HepG2 (cell line): Measurements from ENCODE around the gene FAHD1. TPM values are rescaled to one million over a fixed set of nuclear protein-coding genes. Genes with fewer than 3 reads are reported as not detected.

ENCODE experiments used
- CENPT ChIP-seq: sonication (generic); formaldehyde crosslinking; IDR thresholded peaks from 2 replicates; pipeline ENCODE4 v1.8.0; 2022; ENCODE audit warnings: low read depth, mild to moderate bottlenecking, moderate library complexity, missing genetic modification reagents
- DR1 ChIP-seq: sonication (generic); formaldehyde crosslinking; IDR thresholded peaks from 2 replicates; pipeline ENCODE4 v1.8.0; 2021; ENCODE audit warnings: mild to moderate bottlenecking, missing genetic modification reagents, inconsistent platforms
- ELK4 ChIP-seq: sonication (generic); formaldehyde crosslinking; IDR thresholded peaks from 2 replicates; pipeline ENCODE4 v1.9.0; 2021; ENCODE audit warnings: missing genetic modification reagents, borderline replicate concordance
- HIC2 ChIP-seq: sonication (generic); formaldehyde crosslinking; IDR thresholded peaks from 2 replicates; pipeline ENCODE4 v1.9.0; 2022; ENCODE audit warnings: low read depth, missing genetic modification reagents
- HMG20B ChIP-seq: conservative IDR thresholded peaks from 2 replicates; pipeline ENCODE4 v1.6.1; 2016; ENCODE audit warnings: missing genetic modification reagents, missing compliant biosample characterization
- IRF2 ChIP-seq: IDR thresholded peaks from 2 replicates; pipeline ENCODE4 v1.6.1; 2018; ENCODE audit warnings: missing genetic modification reagents, missing compliant biosample characterization
- MEF2D ChIP-seq: sonication (generic); formaldehyde crosslinking; IDR thresholded peaks from 2 replicates; pipeline ENCODE4 v1.5.1; 2020; ENCODE audit warnings: mild to moderate bottlenecking, missing genetic modification reagents
- MEIS1 ChIP-seq: sonication (generic); formaldehyde crosslinking; IDR thresholded peaks from 2 replicates; pipeline ENCODE4 v1.9.0; 2021; ENCODE audit warnings: mild to moderate bottlenecking, missing genetic modification reagents, moderate library complexity, borderline replicate concordance
- NR1H2 ChIP-seq: sonication (generic); formaldehyde crosslinking; IDR thresholded peaks from 2 replicates; pipeline ENCODE4 v1.8.1; 2022; ENCODE audit warnings: low read depth, missing genetic modification reagents, borderline replicate concordance
- NR2F2 ChIP-seq: IDR thresholded peaks from 2 replicates; pipeline ENCODE4 v1.6.1; 2012; ENCODE audit warnings: low read depth, inconsistent platforms, borderline replicate concordance
- SMARCE1 ChIP-seq: fragments of 450-650 bp; IDR thresholded peaks from 2 replicates; pipeline ENCODE4 v1.6.1; 2017; ENCODE audit warnings: borderline replicate concordance
- SNAI1 ChIP-seq: sonication (generic); formaldehyde crosslinking; IDR thresholded peaks from 2 replicates; pipeline ENCODE4 v1.5.0; 2020; ENCODE audit warnings: mild to moderate bottlenecking, missing genetic modification reagents, borderline replicate concordance
- SP140L ChIP-seq: sonication (generic); formaldehyde crosslinking; IDR thresholded peaks from 2 replicates; pipeline ENCODE4 v1.4.0; 2020; ENCODE audit warnings: missing genetic modification reagents, borderline replicate concordance
- ZBTB42 ChIP-seq: sonication (generic); formaldehyde crosslinking; IDR thresholded peaks from 2 replicates; pipeline ENCODE4 v1.5.0; 2020; ENCODE audit warnings: mild to moderate bottlenecking, missing genetic modification reagents
- ZFX ChIP-seq: sonication (generic); formaldehyde crosslinking; IDR thresholded peaks from 2 replicates; pipeline ENCODE4 v1.4.0; 2020; ENCODE audit warnings: mild to moderate bottlenecking, low read depth, missing genetic modification reagents, moderate library complexity
- ZNF10 ChIP-seq: sonication (generic); formaldehyde crosslinking; IDR thresholded peaks from 2 replicates; pipeline ENCODE4 v1.4.0; 2020; ENCODE audit warnings: mild to moderate bottlenecking, low read depth, missing genetic modification reagents, borderline replicate concordance
- ZNF124 ChIP-seq: sonication (generic); formaldehyde crosslinking; IDR thresholded peaks from 2 replicates; pipeline ENCODE4 v1.4.0; 2020; ENCODE audit warnings: missing genetic modification reagents
- ZNF253 ChIP-seq: sonication (generic); formaldehyde crosslinking; IDR thresholded peaks from 2 replicates; pipeline ENCODE4 v1.8.0; 2022; ENCODE audit warnings: mild to moderate bottlenecking, missing genetic modification reagents, borderline replicate concordance
- ZNF274 ChIP-seq: sonication (generic); formaldehyde crosslinking; IDR thresholded peaks from 2 replicates; pipeline ENCODE4 v1.5.1; 2020; ENCODE audit warnings: mild to moderate bottlenecking, missing genetic modification reagents
- ZNF468 ChIP-seq: sonication (generic); formaldehyde crosslinking; IDR thresholded peaks from 2 replicates; pipeline ENCODE4 v1.8.0; 2022; ENCODE audit warnings: mild to moderate bottlenecking, moderate library complexity, missing genetic modification reagents
- ZNF547 ChIP-seq: sonication (generic); formaldehyde crosslinking; IDR thresholded peaks from 2 replicates; pipeline ENCODE4 v1.5.1; 2020; ENCODE audit warnings: mild to moderate bottlenecking, missing genetic modification reagents
- ZNF703 ChIP-seq: sonication (generic); formaldehyde crosslinking; IDR thresholded peaks from 2 replicates; pipeline ENCODE4 v1.5.1; 2020; ENCODE audit warnings: missing genetic modification reagents, mild to moderate bottlenecking, moderate library complexity, borderline replicate concordance
- ZSCAN12 ChIP-seq: sonication (generic); formaldehyde crosslinking; IDR thresholded peaks from 2 replicates; pipeline ENCODE4 v1.9.0; 2021; ENCODE audit warnings: mild to moderate bottlenecking, missing genetic modification reagents
- ZSCAN21 ChIP-seq: sonication (generic); formaldehyde crosslinking; IDR thresholded peaks from 2 replicates; pipeline ENCODE4 v1.8.0; 2022; ENCODE audit warnings: mild to moderate bottlenecking, missing genetic modification reagents, moderate library complexity, borderline replicate concordance
- polyA plus RNA-seq, 8 experiments: library from polyadenylated mRNA; depleted of rRNA in 3 of 8; stranded (reverse) in 7 of 8; unstranded in 1 of 8; fragments of >200 nt; fragmentation: Illumina TruSeq in 4 of 8; extraction: Trizol in 4 of 8; gene quantifications; 2 replicates each; pipeline versions ENCODE4 v1.2.1 to v1.2.3, GENCODE V29; 2011 to 2016; ENCODE audit warnings: low read depth in 4 of 8, missing spikeins in 1 of 8, mixed read lengths in 1 of 8; ENCODE audit not compliant: insufficient read depth in 1 of 8
- total RNA-seq, 5 experiments: library from RNA; depleted of rRNA; stranded (reverse); fragments of >200 nt; fragmentation: Illumina TruSeq; extraction: Trizol; gene quantifications; 2 replicates each; pipeline ENCODE4 v1.2.3, GENCODE V29; 2016; ENCODE audit warnings: low read depth in 1 of 5
- TF ChIP-seq, protein P1 (sequence below): sonication (generic); formaldehyde crosslinking; IDR thresholded peaks from 2 replicates; pipeline ENCODE4 v1.4.0; 2020; ENCODE audit warnings: mild to moderate bottlenecking, missing genetic modification reagents
- TF ChIP-seq, protein P2 (sequence below): sonication (generic); formaldehyde crosslinking; IDR thresholded peaks from 2 replicates; pipeline ENCODE4 v1.8.1; 2023; ENCODE audit warnings: mild to moderate bottlenecking, missing genetic modification reagents, borderline replicate concordance

FAHD1 gene
- total and polyA plus RNA-seq, 2 of the 13 experiments (the other 11 are each of a cell fraction or from before 2014, with no cell fraction given): 39.0 to 45.3 TPM

DNA sequence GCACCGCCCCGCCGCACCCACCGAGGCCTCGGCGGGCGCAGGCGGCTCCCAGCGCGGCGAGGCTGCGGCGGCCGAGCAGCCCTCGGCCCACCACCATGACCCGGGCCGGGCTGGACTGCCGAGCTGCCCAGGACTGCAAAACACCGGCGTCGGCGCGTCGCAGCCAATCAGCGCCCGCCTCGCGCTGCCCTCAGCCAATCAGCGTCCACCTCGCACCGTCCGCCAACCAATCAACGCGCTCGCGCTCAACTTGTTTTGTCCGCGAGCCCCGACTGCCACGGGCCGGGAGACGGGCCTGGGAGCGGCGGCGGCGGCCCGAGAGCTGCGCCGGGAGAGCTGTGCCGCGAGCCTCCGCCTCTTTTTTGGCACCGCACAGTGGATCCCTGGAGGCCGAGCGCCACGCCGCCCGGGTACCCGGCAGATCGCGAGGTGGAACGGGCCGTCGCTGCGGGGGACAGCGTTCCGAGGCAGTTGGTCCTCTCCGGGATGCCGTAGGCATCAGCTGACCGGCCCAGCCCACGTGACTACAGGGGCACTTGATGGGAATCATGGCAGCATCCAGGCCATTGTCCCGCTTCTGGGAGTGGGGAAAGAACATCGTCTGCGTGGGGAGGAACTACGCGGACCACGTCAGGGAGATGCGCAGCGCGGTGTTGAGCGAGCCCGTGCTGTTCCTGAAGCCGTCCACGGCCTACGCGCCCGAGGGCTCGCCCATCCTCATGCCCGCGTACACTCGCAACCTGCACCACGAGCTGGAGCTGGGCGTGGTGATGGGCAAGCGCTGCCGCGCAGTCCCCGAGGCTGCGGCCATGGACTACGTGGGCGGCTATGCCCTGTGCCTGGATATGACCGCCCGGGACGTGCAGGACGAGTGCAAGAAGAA lies at the start of gene FAHD1, which contains the start of gene HAGH (continued):
- TF ChIP-seq DR1 (CRISPR knock-in tag): peak; percentile 89
- peak; percentile 70 for TF ChIP-seq SNAI1
- TF ChIP-seq MEF2D (CRISPR knock-in tag): peak; percentile 84
- no peak for TF ChIP-seq SP140L (CRISPR knock-in tag)
- peak; percentile 82 for TF ChIP-seq HIC2 (CRISPR knock-in tag)
- peak; percentile 89; the same call in 1 of the 2 replicates for TF ChIP-seq ZNF547 (CRISPR knock-in tag)
- TF ChIP-seq ZSCAN21 (CRISPR knock-in tag): peak; percentile 95
- TF ChIP-seq, protein P1, sequence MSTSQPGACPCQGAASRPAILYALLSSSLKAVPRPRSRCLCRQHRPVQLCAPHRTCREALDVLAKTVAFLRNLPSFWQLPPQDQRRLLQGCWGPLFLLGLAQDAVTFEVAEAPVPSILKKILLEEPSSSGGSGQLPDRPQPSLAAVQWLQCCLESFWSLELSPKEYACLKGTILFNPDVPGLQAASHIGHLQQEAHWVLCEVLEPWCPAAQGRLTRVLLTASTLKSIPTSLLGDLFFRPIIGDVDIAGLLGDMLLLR: peak; percentile 86
- TF ChIP-seq ZNF468: peak; percentile 77; the same call in 1 of the 2 replicates
- peak; percentile 94; the same call in 1 of the 2 replicates for TF ChIP-seq ZNF274 (CRISPR knock-in tag)
- peak; percentile 90 for TF ChIP-seq IRF2
- TF ChIP-seq CENPT (CRISPR knock-in tag): peak; percentile 87
- TF ChIP-seq NR2F2: no peak
- TF ChIP-seq ZNF703: peak; percentile 90
- peak; percentile 30; the same call in 1 of the 2 replicates for TF ChIP-seq ZNF253 (CRISPR knock-in tag)
- TF ChIP-seq SMARCE1: no peak
- TF ChIP-seq ZNF124: peak; percentile 69; the same call in 1 of the 2 replicates
- peak; percentile 96 for TF ChIP-seq ZFX (CRISPR knock-in tag)
- TF ChIP-seq, protein P2, sequence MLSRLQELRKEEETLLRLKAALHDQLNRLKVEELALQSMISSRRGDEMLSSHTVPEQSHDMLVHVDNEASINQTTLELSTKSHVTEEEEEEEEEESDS (CRISPR knock-in tag): peak; percentile 82; the same call in 1 of the 2 replicates
- no peak for TF ChIP-seq ELK4 (CRISPR knock-in tag)
- peak; percentile 14; the same call in 1 of the 2 replicates for TF ChIP-seq HMG20B
- peak; percentile 90; the same call in 1 of the 2 replicates for TF ChIP-seq MEIS1 (CRISPR knock-in tag)
- TF ChIP-seq ZSCAN12 (CRISPR knock-in tag): no peak; the same call in 1 of the 2 replicates
- no peak for TF ChIP-seq NR1H2 (CRISPR knock-in tag)
- no peak for TF ChIP-seq ZBTB42 (CRISPR knock-in tag)
- no peak for TF ChIP-seq ZNF10 (CRISPR knock-in tag)
